ENCODE results near the gene PRKACG. TPM values are rescaled to one million over a fixed set of nuclear protein-coding genes. Genes with fewer than 3 reads are reported as not detected.

Gene PRKACG
- polyA plus RNA-seq, 1 donor (not counting 4 experiments of a cell fraction or from before 2014, with no cell fraction given) = not detected

- no peak overlapping the region for H3K27ac ChIP-seq (ENCODE audit: control insufficient read depth, insufficient read depth, low read length)
- FAIRE-seq = no peak
- H3K4me2 ChIP-seq (ENCODE audit: control insufficient read depth, extremely low read depth, insufficient read depth, low read depth, low read length) = no peak overlapping the region
- no peak overlapping the region for H2AFZ ChIP-seq (ENCODE audit: control insufficient read depth, low read length)
- H3K9me1 ChIP-seq (ENCODE audit: control insufficient read depth, extremely low read depth, insufficient read depth, low read length) = no peaks in the 10 kb centered on the region
- H3K36me3 ChIP-seq (ENCODE audit: control insufficient read depth in 2 of 2, extremely low read depth in 1 of 2, insufficient read depth in 2 of 2, low read length in 2 of 2) = no peaks in the 10 kb centered on the region
- H3K9ac ChIP-seq (ENCODE audit: control insufficient read depth, extremely low read depth, insufficient read depth, low read length) = no peak overlapping the region
- H3K79me2 ChIP-seq (ENCODE audit: control insufficient read depth, insufficient read depth, low read length) = no peaks in the 10 kb centered on the region
- H3K27me3 ChIP-seq (ENCODE audit: control insufficient read depth, extremely low read depth, insufficient read depth, low read length) = no peaks in the 10 kb centered on the region
- H3K4me3 ChIP-seq (ENCODE audit: control insufficient read depth in 2 of 3, extremely low read depth in 1 of 3, insufficient read depth in 2 of 3, low read depth in 1 of 3, low read length in 3 of 3) = no peak overlapping the region
- H3K4me1 ChIP-seq (ENCODE audit: control insufficient read depth, extremely low read depth, insufficient read depth, low read length) = no peaks in the 10 kb centered on the region
- dilution Hi-C loops (cut with MboI; ENCODE audit: extremely low pct_ligation_motif_present, low sequenced_read_pairs) = loop anchor here (10.0 to 25.0 kb wide), 2 partner anchors 283 to 385 kb away; no protein-coding TSS in a partner anchor
- no peaks in the 10 kb centered on the region for H3K9me3 ChIP-seq (ENCODE audit: control insufficient read depth, low read depth, low read length)
- DNase-seq (ENCODE audit: low read depth, low spot score) = no peak
- H4K20me1 ChIP-seq (ENCODE audit: control insufficient read depth, extremely low read depth, insufficient read depth, low read length) = no peaks in the 10 kb centered on the region
- no peak for TF ChIP-seq CTCF (optimal IDR thresholded peaks at IDR 0.05 in 1 of 3, IDR thresholded peaks at IDR 0.05 in 1 of 3, conservative IDR thresholded peaks at IDR 0.05 in 1 of 3; ENCODE audit: extremely low read depth in 1 of 3, insufficient read depth in 2 of 3, low read length in 3 of 3)
- TF ChIP-seq EZH2 (IDR thresholded peaks at IDR 0.05; ENCODE audit: low read length) = no peak
Observed at GRCh38 chr9:68997666-68998065, 16.2 kb downstream of the PRKACG start.

- H3K36me3 ChIP-seq (ENCODE audit: control insufficient read depth in 2 of 2, extremely low read depth in 1 of 2, insufficient read depth in 2 of 2, low read length in 2 of 2) = no peaks in the 10 kb centered on the region
- H3K4me1 ChIP-seq (ENCODE audit: control insufficient read depth, extremely low read depth, insufficient read depth, low read length) = no peaks in the 10 kb centered on the region
- no peaks in the 10 kb centered on the region for H3K27me3 ChIP-seq (ENCODE audit: control insufficient read depth, extremely low read depth, insufficient read depth, low read length)
- no peak overlapping the region for H3K4me2 ChIP-seq (ENCODE audit: control insufficient read depth, extremely low read depth, insufficient read depth, low read depth, low read length)
- H4K20me1 ChIP-seq (ENCODE audit: control insufficient read depth, extremely low read depth, insufficient read depth, low read length) = no peaks in the 10 kb centered on the region
- H3K9ac ChIP-seq (ENCODE audit: control insufficient read depth, extremely low read depth, insufficient read depth, low read length) = no peak overlapping the region
- dilution Hi-C loops (cut with MboI; ENCODE audit: extremely low pct_ligation_motif_present, low sequenced_read_pairs) = loop anchor here (10.0 to 25.0 kb wide), 2 partner anchors 282 to 384 kb away; no protein-coding TSS in a partner anchor
- H3K4me3 ChIP-seq (ENCODE audit: control insufficient read depth in 2 of 3, extremely low read depth in 1 of 3, insufficient read depth in 2 of 3, low read depth in 1 of 3, low read length in 3 of 3) = no peak overlapping the region
- FAIRE-seq = no peak
- H3K79me2 ChIP-seq (ENCODE audit: control insufficient read depth, insufficient read depth, low read length) = no peaks in the 10 kb centered on the region
- DNase-seq (ENCODE audit: low read depth, low spot score) = no peak
- TF ChIP-seq EZH2 (IDR thresholded peaks at IDR 0.05; ENCODE audit: low read length) = no peak
- no peak for TF ChIP-seq CTCF (optimal IDR thresholded peaks at IDR 0.05 in 1 of 3, IDR thresholded peaks at IDR 0.05 in 1 of 3, conservative IDR thresholded peaks at IDR 0.05 in 1 of 3; ENCODE audit: extremely low read depth in 1 of 3, insufficient read depth in 2 of 3, low read length in 3 of 3)
- no peaks in the 10 kb centered on the region for H3K9me3 ChIP-seq (ENCODE audit: control insufficient read depth, low read depth, low read length)
- no peak overlapping the region for H2AFZ ChIP-seq (ENCODE audit: control insufficient read depth, low read length)
- no peaks in the 10 kb centered on the region for H3K9me1 ChIP-seq (ENCODE audit: control insufficient read depth, extremely low read depth, insufficient read depth, low read length)
- no peak overlapping the region for H3K27ac ChIP-seq (ENCODE audit: control insufficient read depth, insufficient read depth, low read length)
Observed at GRCh38 chr9:68996462-68996861, 17.5 kb downstream of the PRKACG start.
